ENCODE measurements around the gene EVL.

Gene EVL

GRCh38 chr14:100165831-100166440 lies 100.7 kb downstream of the EVL start (continued):
- TF ChIP-seq TSHZ2 (CRISPR knock-in tag; IDR thresholded peaks at IDR 0.05) = no peak
- no peak for TF ChIP-seq TOX (CRISPR knock-in tag; IDR thresholded peaks at IDR 0.05; ENCODE audit: borderline replicate concordance)
- no peak for TF ChIP-seq TCF4 (CRISPR knock-in tag; IDR thresholded peaks at IDR 0.05; ENCODE audit: borderline replicate concordance)
- no peak for TF ChIP-seq ZNF8 (CRISPR knock-in tag; IDR thresholded peaks at IDR 0.05)

GRCh38 chr14:100168506-100168905 lies 103.3 kb downstream of the EVL start:
- ATAC-seq = no peak
- TF ChIP-seq PATZ1 (CRISPR knock-in tag; IDR thresholded peaks at IDR 0.05; ENCODE audit: borderline replicate concordance) (no peak), ZNF565 (CRISPR knock-in tag; conservative IDR thresholded peaks at IDR 0.05; ENCODE audit: low read depth) (no peak), BACH2 (CRISPR knock-in tag; IDR thresholded peaks at IDR 0.05; ENCODE audit: borderline replicate concordance) (no peak), CREB5 (CRISPR knock-in tag; IDR thresholded peaks at IDR 0.05; ENCODE audit: low read depth) (no peak), OSR1 (CRISPR knock-in tag; IDR thresholded peaks at IDR 0.05) (no peak), PPARA (CRISPR knock-in tag; IDR thresholded peaks at IDR 0.05; ENCODE audit: borderline replicate concordance) (no peak), ARNTL (CRISPR knock-in tag; IDR thresholded peaks at IDR 0.05; ENCODE audit: borderline replicate concordance, low read depth) (no peak), POU6F1 (CRISPR knock-in tag; IDR thresholded peaks at IDR 0.05; ENCODE audit: borderline replicate concordance, low read depth) (no peak), ESRRG (CRISPR knock-in tag; IDR thresholded peaks at IDR 0.05) (no peak), CSDC2 (CRISPR knock-in tag; IDR thresholded peaks at IDR 0.05) (no peak), ZFP3 (CRISPR knock-in tag; IDR thresholded peaks at IDR 0.05) (no peak), ZC3H10 (CRISPR knock-in tag; IDR thresholded peaks at IDR 0.05) (no peak), SNAI2 (CRISPR knock-in tag; IDR thresholded peaks at IDR 0.05) (no peak), TSHZ2 (CRISPR knock-in tag; IDR thresholded peaks at IDR 0.05) (no peak), GLIS3 (CRISPR knock-in tag; IDR thresholded peaks at IDR 0.05) (no peak), CSRNP3 (CRISPR knock-in tag; IDR thresholded peaks at IDR 0.05) (no peak), ZFP30 (CRISPR knock-in tag; IDR thresholded peaks at IDR 0.05) (no peak), ZNF8 (CRISPR knock-in tag; IDR thresholded peaks at IDR 0.05) (no peak), TOX (CRISPR knock-in tag; IDR thresholded peaks at IDR 0.05; ENCODE audit: borderline replicate concordance) (no peak)

All from SK-N-SH treated with all-trans-retinoic acid at 6 μM for 48 hours (cell line).